ENCODE results near the gene SOX5. TPM values are rescaled to one million over a fixed set of nuclear protein-coding genes. Genes with fewer than 3 reads are reported as not detected.

SOX5 gene
- total RNA-seq, 1 experiment from 2014 or later: 3.1 TPM

DNA sequence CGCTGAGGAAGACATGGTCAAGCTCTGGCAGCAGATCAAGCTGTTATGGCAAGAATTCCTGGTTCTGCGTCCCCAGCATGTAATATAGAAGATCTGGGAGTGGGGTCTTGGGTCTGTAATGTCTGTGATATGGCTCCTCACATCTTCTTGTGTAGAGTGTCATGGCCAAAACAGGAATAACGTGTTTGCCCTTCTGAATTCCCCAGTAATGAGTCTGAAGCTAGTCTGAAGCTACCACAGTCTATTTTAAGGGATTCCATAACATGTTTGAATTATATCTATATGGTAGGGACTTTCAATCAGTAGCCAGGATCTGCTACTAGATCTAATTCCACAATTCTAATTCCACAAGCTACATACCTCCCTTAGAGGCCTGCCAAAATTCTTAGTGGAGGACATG lies 31.4 kb upstream of the SOX5 start:
- Histone ChIP-seq H3K14ac (ENCODE audit: insufficient read depth, low read length) (no peak overlapping the region), H3K4me1 (ENCODE audit: insufficient read depth, low read length) (no peaks in the 10 kb centered on the region), H2BK120ac (ENCODE audit: low read depth, low read length, poor library complexity, severe bottlenecking) (no peak overlapping the region), H3K79me2 (ENCODE audit: insufficient read depth, low read length) (no peaks in the 10 kb centered on the region), H4K5ac (ENCODE audit: insufficient read length, low read depth, low read length) (no peak overlapping the region), H2AFZ (ENCODE audit: low read length) (no peak overlapping the region), H3K4ac (ENCODE audit: low read depth, low read length) (no peak overlapping the region), H3K23ac (ENCODE audit: insufficient read length, low read depth, low read length) (no peak overlapping the region), H2BK5ac (ENCODE audit: insufficient read length, low read length) (no peak overlapping the region), H3K9ac (ENCODE audit: extremely low read depth, insufficient read length, low read length) (no peak overlapping the region), H2AK5ac (ENCODE audit: insufficient read length, low read length) (no peak overlapping the region), H4K91ac (ENCODE audit: insufficient read length, low read depth, low read length) (no peak overlapping the region), H3K9me3 (ENCODE audit: control insufficient read depth, low read depth, low read length) (no peaks in the 10 kb centered on the region), H3K18ac (ENCODE audit: insufficient read length, low read depth, low read length) (no peak overlapping the region), H3K79me1 (ENCODE audit: insufficient read depth, low read depth, low read length, poor library complexity, severe bottlenecking) (no peaks in the 10 kb centered on the region), H3K27ac (ENCODE audit: insufficient read length, low read depth, low read length) (no peak overlapping the region), H2BK12ac (ENCODE audit: insufficient read length, low read depth, low read length) (no peak overlapping the region), H3K27me3 (ENCODE audit: insufficient read depth, low read length) (no peaks in the 10 kb centered on the region), H4K8ac (replicated peaks; ENCODE audit: insufficient read length, low read depth, low read length) (no peak overlapping the region), H2BK15ac (ENCODE audit: low read depth, low read length) (0 out of 2 replicates have a peak overlapping the region, but pooled peaks have one; percentile 37), H4K20me1 (ENCODE audit: control insufficient read depth, insufficient read depth, insufficient read length) (no peaks in the 10 kb centered on the region), H3K4me2 (ENCODE audit: insufficient read depth, insufficient read length, low read length) (no peak overlapping the region), H3K23me2 (ENCODE audit: insufficient read length, low read depth, low read length, poor library complexity, severe bottlenecking) (no peaks in the 10 kb centered on the region), H2BK20ac (ENCODE audit: low read depth, low read length, poor library complexity, severe bottlenecking) (no peak overlapping the region), H3K56ac (ENCODE audit: insufficient read length, low read depth, low read length) (no peak overlapping the region), H3T11ph (ENCODE audit: low read length) (no peak overlapping the region)
- peaks cover 2% of the 10 kb centered on the region in 2 experiments; a peak in 2 of 4 replicates for H3K4me1 Mint-ChIP-seq
- TF ChIP-seq, protein P1, sequence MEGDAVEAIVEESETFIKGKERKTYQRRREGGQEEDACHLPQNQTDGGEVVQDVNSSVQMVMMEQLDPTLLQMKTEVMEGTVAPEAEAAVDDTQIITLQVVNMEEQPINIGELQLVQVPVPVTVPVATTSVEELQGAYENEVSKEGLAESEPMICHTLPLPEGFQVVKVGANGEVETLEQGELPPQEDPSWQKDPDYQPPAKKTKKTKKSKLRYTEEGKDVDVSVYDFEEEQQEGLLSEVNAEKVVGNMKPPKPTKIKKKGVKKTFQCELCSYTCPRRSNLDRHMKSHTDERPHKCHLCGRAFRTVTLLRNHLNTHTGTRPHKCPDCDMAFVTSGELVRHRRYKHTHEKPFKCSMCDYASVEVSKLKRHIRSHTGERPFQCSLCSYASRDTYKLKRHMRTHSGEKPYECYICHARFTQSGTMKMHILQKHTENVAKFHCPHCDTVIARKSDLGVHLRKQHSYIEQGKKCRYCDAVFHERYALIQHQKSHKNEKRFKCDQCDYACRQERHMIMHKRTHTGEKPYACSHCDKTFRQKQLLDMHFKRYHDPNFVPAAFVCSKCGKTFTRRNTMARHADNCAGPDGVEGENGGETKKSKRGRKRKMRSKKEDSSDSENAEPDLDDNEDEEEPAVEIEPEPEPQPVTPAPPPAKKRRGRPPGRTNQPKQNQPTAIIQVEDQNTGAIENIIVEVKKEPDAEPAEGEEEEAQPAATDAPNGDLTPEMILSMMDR (conservative IDR thresholded peaks at IDR 0.05): no peak
- H3K27me3 Mint-ChIP-seq (ENCODE audit: low read depth): no peaks in the 10 kb centered on the region
- no peak overlapping the region for H3K27ac Mint-ChIP-seq
- WGBS (ENCODE audit: extremely low coverage, insufficient read length, low lambda C conversion rate): no CpG with 5 or more reads among the region's 3 CpGs
- no peak for DNase-seq
- H3K36me3 Mint-ChIP-seq (ENCODE audit: insufficient read depth in 1 of 3, low read depth in 3 of 3): no peaks in the 10 kb centered on the region
- H3K4me3 Mint-ChIP-seq: no peak overlapping the region
- H3K9me3 Mint-ChIP-seq: no peaks in the 10 kb centered on the region

Data from H9 (cell line).